Lower lobe of right lung (tissue), 2 donors: ENCODE measurements around the gene DBF4B. TPM values are rescaled to one million over a fixed set of nuclear protein-coding genes. Genes with fewer than 3 reads are reported as not detected.
A peak's percentile ranks its signal among the peaks of the same experiment; 100 is the strongest.

Experiments used
- ATAC-seq, 2 donors: fragments of 200-7000 bp; cut with Tn5 transposase; one replicate each; pipeline ENCODE4 v1.9.1; 2020 to 2022; ENCODE audit warnings: mild to moderate bottlenecking in 2 of 2, moderate library complexity in 2 of 2
- DNase-seq: peaks from one replicate; pipeline ENCODE4 v3.0.0-alpha.2; 2020
- H3K27ac ChIP-seq: fragments of 200-600 bp; one replicate; pipeline ENCODE4 v1.8.0; 2022
- H3K27me3 ChIP-seq: fragments of 200-600 bp; one replicate; pipeline ENCODE4 v1.8.0; 2022; ENCODE audit warnings: low read depth
- H3K36me3 ChIP-seq: fragments of 200-600 bp; one replicate; pipeline ENCODE4 v1.8.0; 2022; ENCODE audit warnings: mild to moderate bottlenecking
- H3K4me1 ChIP-seq: fragments of 200-600 bp; one replicate; pipeline ENCODE4 v1.8.0; 2022
- H3K4me3 ChIP-seq: fragments of 200-600 bp; one replicate; pipeline ENCODE4 v1.8.0; 2022; ENCODE audit warnings: mild to moderate bottlenecking
- H3K9me3 ChIP-seq: fragments of 200-600 bp; one replicate; pipeline ENCODE4 v1.8.0; 2022
- CTCF ChIP-seq: fragments of 200-600 bp; IDR thresholded peaks from one replicate; pipeline ENCODE4 v1.8.0; 2022; ENCODE audit warnings: antibody characterized with exemption, mild to moderate bottlenecking
- intact Hi-C: fragments of 100-400 bp; cut with DNase I; formaldehyde crosslinking; loops from one replicate; pipeline ENCODE4 v1.11.0; 2022
- long read RNA-seq: library from polyadenylated mRNA; unstranded; transcript quantifications from one replicate; pipeline ENCODE4 v2.0.0, GENCODE V29; 2021
- total RNA-seq: library from RNA; stranded (reverse); fragmentation: NEBNext Ultra II Directional; extraction: Animal tissue kit (Norgen Biotek cat#: 25700); gene quantifications from one replicate; pipeline ENCODE4 v1.2.1, GENCODE V29; 2021
- donor health status: DM: no; HTN: yes; CAD: no; lungs with severe emphysema.

Gene DBF4B
- 6.8 TPM for total RNA-seq
- long read RNA-seq, partial matches to known transcripts, result 2 of 8 reads
- long read RNA-seq, other reads (novel, unspliced or antisense), result 6 of 8 reads

GRCh38 chr17:44708401-44709263 is at the start of gene DBF4B:
Gene DBF4B, plus strand, starts transcription at chr17:44708665. Its CDS starts 156 bp downstream, at chr17:44708821.
- peak; percentile 95 for ATAC-seq
- intact Hi-C loops, result no loop called here
- H3K9me3 ChIP-seq, result no peaks in the 10 kb centered on the region

GRCh38 chr17:44661835-44662234 is 46.6 kb upstream of the DBF4B start:
- Histone ChIP-seq H3K4me3 (no peak overlapping the region), H3K9me3 (no peaks in the 10 kb centered on the region), H3K27ac (no peak overlapping the region), H3K27me3 (peaks cover 19% of the 10 kb centered on the region), H3K4me1 (no peaks in the 10 kb centered on the region), H3K36me3 (no peaks in the 10 kb centered on the region)
- intact Hi-C loops, result no loop called here
- TF ChIP-seq CTCF, result no peak
- DNase-seq (no peak), ATAC-seq (no peak)

More at GRCh38 chr17:44708401-44709263, at the start of gene DBF4B:
- no peak for TF ChIP-seq CTCF
- Histone ChIP-seq H3K4me3 (peak within 1 kb of the TSS; percentile 77), H3K27me3 (no peaks in the 10 kb centered on the region), H3K27ac (peak within 1 kb of the TSS; percentile 65), H3K36me3 (no peaks in the 10 kb centered on the region), H3K4me1 (peaks cover 8% of the 10 kb centered on the region)
- DNase-seq, result peak; percentile 76

- H3K9me3 ChIP-seq, result no peaks in the 10 kb centered on the region
- peaks cover 6% of the 10 kb centered on the region for H3K27me3 ChIP-seq
- DNase-seq, result no peak
- no peak overlapping the region for H3K4me3 ChIP-seq
- H3K36me3 ChIP-seq, result no peaks in the 10 kb centered on the region
- intact Hi-C loops, result no loop called here
- no peak for TF ChIP-seq CTCF
- H3K27ac ChIP-seq, result no peak overlapping the region
- ATAC-seq, result no peak
- no peaks in the 10 kb centered on the region for H3K4me1 ChIP-seq
Measured at GRCh38 chr17:44663095-44663494, 45.4 kb upstream of the DBF4B start.

GRCh38 chr17:44664867-44665266 is 43.6 kb upstream of the DBF4B start:
- Histone ChIP-seq H3K4me1 (no peaks in the 10 kb centered on the region), H3K4me3 (no peak overlapping the region), H3K27ac (no peak overlapping the region), H3K27me3 (no peaks in the 10 kb centered on the region), H3K36me3 (no peaks in the 10 kb centered on the region), H3K9me3 (no peaks in the 10 kb centered on the region)
- no peak for TF ChIP-seq CTCF
- no peak for ATAC-seq
- DNase-seq, result no peak
- intact Hi-C loops, result no loop called here

- DNase-seq, result no peak
- Histone ChIP-seq H3K36me3 (no peaks in the 10 kb centered on the region), H3K27me3 (no peaks in the 10 kb centered on the region), H3K4me3 (no peak overlapping the region), H3K9me3 (no peaks in the 10 kb centered on the region), H3K4me1 (no peaks in the 10 kb centered on the region), H3K27ac (no peak overlapping the region)
- intact Hi-C loops, result no loop called here
- ATAC-seq, result no peak
- TF ChIP-seq CTCF, result no peak
Measured at GRCh38 chr17:44666006-44666405, 42.5 kb upstream of the DBF4B start.
